ENCODE results near the gene TSPAN31.

The TSPAN31 gene

GRCh38 chr12:57797933-57798332 lies 53.1 kb downstream of the TSPAN31 start:
- no peak for DNase-seq
